ENCODE measurements around the gene DOCK8. TPM values are rescaled to one million over a fixed set of nuclear protein-coding genes. Genes with fewer than 3 reads are reported as not detected.

Gene DOCK8
- polyA plus RNA-seq, 1 donor (not counting 4 experiments of a cell fraction or from before 2014, with no cell fraction given), result 1.5 TPM

DNA sequence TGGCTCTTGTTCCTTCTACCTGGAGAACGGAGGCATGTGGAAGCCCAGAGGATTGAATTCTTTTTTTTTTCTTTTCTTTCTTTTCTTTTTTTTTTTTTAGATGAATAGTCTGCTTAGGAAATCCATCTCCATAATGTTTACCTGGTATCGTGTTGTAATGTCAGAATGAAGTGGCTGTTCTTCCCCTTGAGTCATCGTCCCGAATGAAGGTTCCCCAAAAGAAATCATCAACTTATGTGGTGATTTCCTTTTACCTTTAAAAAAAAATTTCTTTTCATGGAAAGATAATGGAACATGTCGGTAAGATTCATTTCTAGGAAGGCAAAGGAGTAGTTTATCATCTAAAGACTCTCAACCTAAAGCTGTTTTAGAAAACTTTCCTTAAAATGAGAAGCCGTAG lies 59.7 kb downstream of the DOCK8 start:
- Histone ChIP-seq H3K36me3 (ENCODE audit: control insufficient read depth in 2 of 2, extremely low read depth in 1 of 2, insufficient read depth in 2 of 2, low read length in 2 of 2) (no peaks in the 10 kb centered on the region), H3K9me1 (ENCODE audit: control insufficient read depth, extremely low read depth, insufficient read depth, low read length) (no peaks in the 10 kb centered on the region), H3K79me2 (ENCODE audit: control insufficient read depth, insufficient read depth, low read length) (no peaks in the 10 kb centered on the region), H3K4me3 (ENCODE audit: control insufficient read depth in 2 of 3, extremely low read depth in 1 of 3, insufficient read depth in 2 of 3, low read depth in 1 of 3, low read length in 3 of 3) (no peak overlapping the region), H3K9me3 (ENCODE audit: control insufficient read depth, low read depth, low read length) (no peaks in the 10 kb centered on the region), H4K20me1 (ENCODE audit: control insufficient read depth, extremely low read depth, insufficient read depth, low read length) (no peaks in the 10 kb centered on the region), H3K27me3 (ENCODE audit: control insufficient read depth, extremely low read depth, insufficient read depth, low read length) (no peaks in the 10 kb centered on the region), H3K4me1 (ENCODE audit: control insufficient read depth, extremely low read depth, insufficient read depth, low read length) (no peaks in the 10 kb centered on the region), H3K27ac (ENCODE audit: control insufficient read depth, insufficient read depth, low read length) (no peak overlapping the region), H2AFZ (ENCODE audit: control insufficient read depth, low read length) (no peak overlapping the region), H3K9ac (ENCODE audit: control insufficient read depth, extremely low read depth, insufficient read depth, low read length) (no peak overlapping the region), H3K4me2 (ENCODE audit: control insufficient read depth, extremely low read depth, insufficient read depth, low read depth, low read length) (no peak overlapping the region)
- TF ChIP-seq, protein P1, sequence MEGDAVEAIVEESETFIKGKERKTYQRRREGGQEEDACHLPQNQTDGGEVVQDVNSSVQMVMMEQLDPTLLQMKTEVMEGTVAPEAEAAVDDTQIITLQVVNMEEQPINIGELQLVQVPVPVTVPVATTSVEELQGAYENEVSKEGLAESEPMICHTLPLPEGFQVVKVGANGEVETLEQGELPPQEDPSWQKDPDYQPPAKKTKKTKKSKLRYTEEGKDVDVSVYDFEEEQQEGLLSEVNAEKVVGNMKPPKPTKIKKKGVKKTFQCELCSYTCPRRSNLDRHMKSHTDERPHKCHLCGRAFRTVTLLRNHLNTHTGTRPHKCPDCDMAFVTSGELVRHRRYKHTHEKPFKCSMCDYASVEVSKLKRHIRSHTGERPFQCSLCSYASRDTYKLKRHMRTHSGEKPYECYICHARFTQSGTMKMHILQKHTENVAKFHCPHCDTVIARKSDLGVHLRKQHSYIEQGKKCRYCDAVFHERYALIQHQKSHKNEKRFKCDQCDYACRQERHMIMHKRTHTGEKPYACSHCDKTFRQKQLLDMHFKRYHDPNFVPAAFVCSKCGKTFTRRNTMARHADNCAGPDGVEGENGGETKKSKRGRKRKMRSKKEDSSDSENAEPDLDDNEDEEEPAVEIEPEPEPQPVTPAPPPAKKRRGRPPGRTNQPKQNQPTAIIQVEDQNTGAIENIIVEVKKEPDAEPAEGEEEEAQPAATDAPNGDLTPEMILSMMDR (optimal IDR thresholded peaks at IDR 0.05 in 1 of 3, IDR thresholded peaks at IDR 0.05 in 1 of 3, conservative IDR thresholded peaks at IDR 0.05 in 1 of 3; ENCODE audit: extremely low read depth in 1 of 3, insufficient read depth in 2 of 3, low read length in 3 of 3), result no peak
- TF ChIP-seq EZH2 (IDR thresholded peaks at IDR 0.05; ENCODE audit: low read length), result no peak
- no peak for DNase-seq (ENCODE audit: low read depth, low spot score)
- dilution Hi-C loops (cut with MboI; ENCODE audit: extremely low pct_ligation_motif_present, low sequenced_read_pairs), result no loop called here
- no peak for FAIRE-seq

DNA sequence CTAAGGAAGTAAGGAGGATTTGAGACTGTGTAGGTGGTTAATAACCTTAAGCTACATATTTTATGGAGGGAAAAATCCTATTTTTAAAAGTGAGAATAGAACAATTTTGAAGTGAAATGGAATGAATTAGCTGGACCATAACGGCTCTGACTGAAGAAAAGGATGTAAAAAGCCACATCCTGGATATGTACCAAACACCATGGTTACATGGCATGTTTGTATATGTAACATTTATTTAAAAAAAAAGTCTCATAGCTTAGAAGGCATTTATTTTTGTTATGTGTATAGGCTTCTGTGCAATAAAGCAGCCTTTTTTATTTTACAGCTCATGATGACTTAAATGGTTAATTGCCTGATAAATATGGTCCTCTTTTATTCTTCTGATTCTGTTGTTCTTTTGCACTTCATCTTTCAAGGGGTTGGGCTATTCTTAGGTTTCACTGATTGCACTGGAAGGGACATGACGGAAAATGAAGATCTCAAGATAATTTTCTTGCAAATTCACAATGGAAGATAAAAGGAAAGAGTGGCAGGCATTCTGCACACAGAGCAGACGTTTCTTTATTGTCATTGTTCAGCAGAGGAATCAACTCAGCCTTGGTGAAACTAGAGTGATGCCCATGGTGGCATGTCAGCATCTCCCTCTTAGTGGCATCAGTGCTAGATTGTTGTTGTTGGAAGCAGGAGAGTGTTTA lies 63.1 kb downstream of the DOCK8 start:
- Histone ChIP-seq H2AFZ (ENCODE audit: control insufficient read depth, low read length) (no peak overlapping the region), H4K20me1 (ENCODE audit: control insufficient read depth, extremely low read depth, insufficient read depth, low read length) (no peaks in the 10 kb centered on the region), H3K27ac (ENCODE audit: control insufficient read depth, insufficient read depth, low read length) (no peak overlapping the region), H3K4me3 (ENCODE audit: control insufficient read depth in 2 of 3, extremely low read depth in 1 of 3, insufficient read depth in 2 of 3, low read depth in 1 of 3, low read length in 3 of 3) (no peak overlapping the region), H3K9me1 (ENCODE audit: control insufficient read depth, extremely low read depth, insufficient read depth, low read length) (no peaks in the 10 kb centered on the region), H3K79me2 (ENCODE audit: control insufficient read depth, insufficient read depth, low read length) (no peaks in the 10 kb centered on the region), H3K27me3 (ENCODE audit: control insufficient read depth, extremely low read depth, insufficient read depth, low read length) (no peaks in the 10 kb centered on the region), H3K4me1 (ENCODE audit: control insufficient read depth, extremely low read depth, insufficient read depth, low read length) (no peaks in the 10 kb centered on the region), H3K9me3 (ENCODE audit: control insufficient read depth, low read depth, low read length) (no peaks in the 10 kb centered on the region), H3K36me3 (ENCODE audit: control insufficient read depth in 2 of 2, extremely low read depth in 1 of 2, insufficient read depth in 2 of 2, low read length in 2 of 2) (no peaks in the 10 kb centered on the region), H3K4me2 (ENCODE audit: control insufficient read depth, extremely low read depth, insufficient read depth, low read depth, low read length) (no peak overlapping the region), H3K9ac (ENCODE audit: control insufficient read depth, extremely low read depth, insufficient read depth, low read length) (no peak overlapping the region)
- TF ChIP-seq, protein P1 (optimal IDR thresholded peaks at IDR 0.05 in 1 of 3, IDR thresholded peaks at IDR 0.05 in 1 of 3, conservative IDR thresholded peaks at IDR 0.05 in 1 of 3; ENCODE audit: extremely low read depth in 1 of 3, insufficient read depth in 2 of 3, low read length in 3 of 3), result no peak
- TF ChIP-seq EZH2 (IDR thresholded peaks at IDR 0.05; ENCODE audit: low read length), result no peak
- DNase-seq (ENCODE audit: low read depth, low spot score) (no peak), FAIRE-seq (no peak)
- dilution Hi-C loops (cut with MboI; ENCODE audit: extremely low pct_ligation_motif_present, low sequenced_read_pairs), result no loop called here
